Left renal cortex interstitium (tissue), 4 donors: ENCODE results near the gene SLC25A11. TPM values are rescaled to one million over a fixed set of nuclear protein-coding genes. Genes with fewer than 3 reads are reported as not detected.

Experiments used
- DNase-seq, 4 donors: peaks; one replicate each; pipeline ENCODE4 v3.0.0-alpha.2; 2013; ENCODE audit warnings: low read depth in 4 of 4, low spot score in 2 of 4, missing footprints in 1 of 4
- polyA plus RNA-seq, 4 donors: library from polyadenylated mRNA; unstranded; fragments of 120-200 nt; gene quantifications; one replicate each; pipeline ENCODE4 v1.2.1, GENCODE V29; 2013; ENCODE audit not compliant: insufficient read length in 4 of 4

The SLC25A11 gene
- polyA plus RNA-seq = 10 to 100 TPM; 71.0 to 94.7 (median 83.0) TPM

GRCh38 chr17:4939796-4940554 lies at the start of gene SLC25A11, which contains the start of gene RNF167:
SLC25A11 (minus strand) TSS chr17:4940046; CDS start chr17:4939910, 136 bp downstream.
RNF167 (plus strand) TSS chr17:4940268; CDS start chr17:4940910, 642 bp downstream.
- peak; percentile 98 to 99 (median 99) for DNase-seq

- no peak for DNase-seq
Observed at GRCh38 chr17:4987767-4988567, 48.1 kb upstream of the SLC25A11 start.

GRCh38 chr17:4986951-4987766 lies 47.3 kb upstream of the SLC25A11 start, which contains the start of gene CAMTA2:
CAMTA2 (minus strand) TSS chr17:4987675; CDS start chr17:4986222, 1,453 bp downstream.
- DNase-seq = no peak

GRCh38 chr17:4986403-4986802 lies 46.6 kb upstream of the SLC25A11 start:
- no peak for DNase-seq

- DNase-seq = no peak
Observed at GRCh38 chr17:4982305-4982704, 42.5 kb upstream of the SLC25A11 start.

- no peak for DNase-seq
Observed at GRCh38 chr17:4980644-4981216, 40.9 kb upstream of the SLC25A11 start.

- no peak for DNase-seq
Observed at GRCh38 chr17:4978726-4979125, 38.9 kb upstream of the SLC25A11 start.

- no peak for DNase-seq
Observed at GRCh38 chr17:4974115-4974670, 34.3 kb upstream of the SLC25A11 start.

- DNase-seq = no peak
Observed at GRCh38 chr17:4973256-4974114, 33.6 kb upstream of the SLC25A11 start.

- no peak for DNase-seq
Observed at GRCh38 chr17:4972752-4973151, 32.9 kb upstream of the SLC25A11 start.

GRCh38 chr17:4972322-4972721 lies 32.5 kb upstream of the SLC25A11 start:
- no peak for DNase-seq

- DNase-seq = no peak
Observed at GRCh38 chr17:4971826-4972225, 32.0 kb upstream of the SLC25A11 start.

- DNase-seq = no peak
Observed at GRCh38 chr17:4970273-4970672, 30.4 kb upstream of the SLC25A11 start.

GRCh38 chr17:4969551-4970173 lies 29.8 kb upstream of the SLC25A11 start:
- DNase-seq = no peak

- no peak for DNase-seq
Observed at GRCh38 chr17:4969047-4969550, 29.3 kb upstream of the SLC25A11 start.

- peak in 1 of 4 donors; percentile 27 for DNase-seq
Observed at GRCh38 chr17:4968486-4969046, 28.7 kb upstream of the SLC25A11 start.

- peak; percentile 93 to 99 (median 99) for DNase-seq
Observed at GRCh38 chr17:4967539-4968485, 28.0 kb upstream of the SLC25A11 start, which contains the start of gene SPAG7. SPAG7 (minus strand) TSS chr17:4967817; CDS start chr17:4967804, 13 bp downstream.
